Omental fat pad (tissue), 4 donors: ENCODE measurements around the gene NKIRAS1. TPM values are rescaled to one million over a fixed set of nuclear protein-coding genes. Genes with fewer than 3 reads are reported as not detected.
A peak's percentile ranks its signal among the peaks of the same experiment; 100 is the strongest.
"Not testable (repeated sequence)": the region's sequence is repeated elsewhere in the genome, so short reads cannot be mapped to it uniquely, and the experiment has no call there.

Experiments
- ATAC-seq: fragments of 150-250 bp; one replicate; pipeline ENCODE4 v1.9.1; 2016; ENCODE audit warnings: mild to moderate bottlenecking, moderate library complexity; ENCODE audit not compliant: low FRiP score
- DNase-seq: peaks from one replicate; pipeline ENCODE4 v3.0.0-alpha.2; 2019; ENCODE audit warnings: low spot score
- CTCF ChIP-seq, 3 donors: fragments of 450-650 bp; IDR thresholded peaks; one replicate each; pipeline ENCODE4 v1.5.1; 2016 to 2017; ENCODE audit warnings: antibody characterized with exemption in 3 of 3, mild to moderate bottlenecking in 3 of 3, moderate library complexity in 2 of 3
- total RNA-seq, 4 donors: library from RNA; depleted of rRNA; stranded (reverse); fragments of >200 nt; gene quantifications; one replicate each; pipeline ENCODE4 v1.1.0, GENCODE V29; 2016

Gene NKIRAS1
- total RNA-seq, 4 donors from 2014 or later, result 8.9 to 15.1 (median 11.7) TPM

- ATAC-seq (peak; percentile 73), DNase-seq (no peak)
- TF ChIP-seq CTCF (IDR thresholded peaks at IDR 0.05), result no peak
Measured at GRCh38 chr3:23877329-23877980, 39.3 kb downstream of the NKIRAS1 start.

GRCh38 chr3:23876923-23877322, 39.9 kb downstream of the NKIRAS1 start:
- ATAC-seq (no peak), DNase-seq (no peak)
- TF ChIP-seq CTCF (IDR thresholded peaks at IDR 0.05), result no peak

GRCh38 chr3:23875113-23875725, 41.6 kb downstream of the NKIRAS1 start:
- no peak for ATAC-seq
- TF ChIP-seq CTCF (IDR thresholded peaks at IDR 0.05), result no peak
- DNase-seq, result no peak

- ATAC-seq, result peak; percentile 52
- TF ChIP-seq CTCF (IDR thresholded peaks at IDR 0.05), result no peak
- DNase-seq, result no peak
Measured at GRCh38 chr3:23874359-23875112, 42.3 kb downstream of the NKIRAS1 start.

- no peak for TF ChIP-seq CTCF (IDR thresholded peaks at IDR 0.05)
- ATAC-seq, result peak; percentile 64
- DNase-seq, result no peak
Measured at GRCh38 chr3:23873941-23874340, 42.8 kb downstream of the NKIRAS1 start.

- DNase-seq, result no peak
Measured at GRCh38 chr3:23872330-23872729, 44.5 kb downstream of the NKIRAS1 start.

GRCh38 chr3:23871361-23871760, 45.4 kb downstream of the NKIRAS1 start:
- DNase-seq, ATAC-seq: not testable (repeated sequence)

More at GRCh38 chr3:23872330-23872729, 44.5 kb downstream of the NKIRAS1 start:
- no peak for ATAC-seq
- no peak for TF ChIP-seq CTCF (IDR thresholded peaks at IDR 0.05)

- DNase-seq, ATAC-seq: not testable (repeated sequence)
Measured at GRCh38 chr3:23870663-23871043, 46.1 kb downstream of the NKIRAS1 start.
